IPS-20b (cell line): ENCODE data around the gene PCAT6.
A peak's percentile ranks its signal among the peaks of the same experiment; 100 is the strongest.

Experiments used
- H3K27ac ChIP-seq: one replicate; pipeline ENCODE4 v1.5.1; 2013; ENCODE audit warnings: low read length
- H3K27me3 ChIP-seq: 2 replicates; pipeline ENCODE4 v1.6.1; 2013; ENCODE audit warnings: mild to moderate bottlenecking, low read length, inconsistent platforms; ENCODE audit not compliant: insufficient read depth
- H3K36me3 ChIP-seq: 2 replicates; pipeline ENCODE4 v1.6.1; 2013; ENCODE audit warnings: low read depth, mild to moderate bottlenecking, inconsistent platforms, low read length, moderate library complexity; ENCODE audit not compliant: insufficient read depth
- H3K4me1 ChIP-seq: 2 replicates; pipeline ENCODE4 v1.6.1; 2013; ENCODE audit warnings: mild to moderate bottlenecking, control low read depth, inconsistent platforms, low read length, moderate library complexity; ENCODE audit not compliant: insufficient read depth
- H3K4me3 ChIP-seq: 2 replicates; pipeline ENCODE4 v1.5.1; 2013; ENCODE audit warnings: mild to moderate bottlenecking, low read length, inconsistent platforms
- H3K9ac ChIP-seq: 2 replicates; pipeline ENCODE4 v1.6.1; 2013; ENCODE audit warnings: low read depth, mild to moderate bottlenecking, inconsistent platforms, low read length, moderate library complexity
- H3K9me3 ChIP-seq: 2 replicates; pipeline ENCODE4 v1.6.1; 2013; ENCODE audit warnings: mild to moderate bottlenecking, low read depth, low read length, inconsistent platforms; ENCODE audit not compliant: insufficient read depth

PCAT6 gene

GRCh38 chr1:202798260-202798659 is 12.5 kb upstream of the PCAT6 start:
- Histone ChIP-seq H3K4me3 (no peak overlapping the region), H3K36me3 (peaks cover 29% of the 10 kb centered on the region; the same call in 1 of the 2 replicates), H3K27ac (no peak overlapping the region), H3K27me3 (no peaks in the 10 kb centered on the region), H3K4me1 (peaks cover 3% of the 10 kb centered on the region; the same call in 1 of the 2 replicates), H3K9ac (no peak overlapping the region), H3K9me3 (no peaks in the 10 kb centered on the region)

GRCh38 chr1:202798792-202799331 is 11.9 kb upstream of the PCAT6 start:
- H3K9me3 ChIP-seq = no peaks in the 10 kb centered on the region
- no peak overlapping the region for H3K27ac ChIP-seq
- H3K36me3 ChIP-seq = peaks cover 29% of the 10 kb centered on the region; the same call in 1 of the 2 replicates
- H3K4me1 ChIP-seq = peaks cover 3% of the 10 kb centered on the region; the same call in 1 of the 2 replicates
- H3K27me3 ChIP-seq = no peaks in the 10 kb centered on the region
- H3K9ac ChIP-seq = no peak overlapping the region
- H3K4me3 ChIP-seq = no peak overlapping the region

- Histone ChIP-seq H3K4me1 (peaks cover 17% of the 10 kb centered on the region), H3K27me3 (no peaks in the 10 kb centered on the region), H3K27ac (no peak overlapping the region), H3K36me3 (peaks cover 29% of the 10 kb centered on the region; the same call in 1 of the 2 replicates), H3K4me3 (no peak overlapping the region), H3K9me3 (no peaks in the 10 kb centered on the region), H3K9ac (no peak overlapping the region)
Observed at GRCh38 chr1:202800742-202801141, 10.0 kb upstream of the PCAT6 start.

- peaks cover 29% of the 10 kb centered on the region; the same call in 1 of the 2 replicates for H3K36me3 ChIP-seq
- no peak overlapping the region for H3K9ac ChIP-seq
- H3K27me3 ChIP-seq = no peaks in the 10 kb centered on the region
- H3K4me1 ChIP-seq = peaks cover 18% of the 10 kb centered on the region
- H3K4me3 ChIP-seq = no peak overlapping the region
- H3K27ac ChIP-seq = no peak overlapping the region
- no peaks in the 10 kb centered on the region for H3K9me3 ChIP-seq
Observed at GRCh38 chr1:202801175-202801574, 9.6 kb upstream of the PCAT6 start.

- no peaks in the 10 kb centered on the region for H3K9me3 ChIP-seq
- peaks cover 18% of the 10 kb centered on the region for H3K4me1 ChIP-seq
- H3K36me3 ChIP-seq = peaks cover 23% of the 10 kb centered on the region; the same call in 1 of the 2 replicates
- no peak overlapping the region for H3K27ac ChIP-seq
- no peak overlapping the region for H3K4me3 ChIP-seq
- no peak overlapping the region for H3K9ac ChIP-seq
- H3K27me3 ChIP-seq = no peaks in the 10 kb centered on the region
Observed at GRCh38 chr1:202802034-202802433, 8.7 kb upstream of the PCAT6 start.

- H3K9me3 ChIP-seq = no peaks in the 10 kb centered on the region
- no peak overlapping the region for H3K4me3 ChIP-seq
- peaks cover 18% of the 10 kb centered on the region for H3K4me1 ChIP-seq
- no peaks in the 10 kb centered on the region for H3K27me3 ChIP-seq
- no peak overlapping the region for H3K9ac ChIP-seq
- H3K36me3 ChIP-seq = peaks cover 22% of the 10 kb centered on the region; the same call in 1 of the 2 replicates
- H3K27ac ChIP-seq = no peak overlapping the region
Observed at GRCh38 chr1:202802998-202803932, 7.5 kb upstream of the PCAT6 start.

GRCh38 chr1:202804126-202804525 is 6.6 kb upstream of the PCAT6 start:
- peak overlapping the region; percentile 86 for H3K4me3 ChIP-seq
- peak overlapping the region; percentile 94; the same call in 1 of the 2 replicates for H3K9ac ChIP-seq
- no peaks in the 10 kb centered on the region for H3K9me3 ChIP-seq
- peaks cover 23% of the 10 kb centered on the region for H3K4me1 ChIP-seq
- peaks cover 13% of the 10 kb centered on the region; the same call in 1 of the 2 replicates for H3K36me3 ChIP-seq
- H3K27me3 ChIP-seq = peaks cover 7% of the 10 kb centered on the region
- H3K27ac ChIP-seq = no peak overlapping the region

GRCh38 chr1:202805886-202806844 is 4.6 kb upstream of the PCAT6 start:
- Histone ChIP-seq H3K9me3 (no peaks in the 10 kb centered on the region), H3K4me3 (peak overlapping the region; percentile 86), H3K27me3 (peaks cover 19% of the 10 kb centered on the region), H3K9ac (peak overlapping the region; percentile 94), H3K27ac (peak overlapping the region; percentile 15), H3K36me3 (no peaks in the 10 kb centered on the region), H3K4me1 (peaks cover 23% of the 10 kb centered on the region)

GRCh38 chr1:202806845-202807450 is 3.8 kb upstream of the PCAT6 start:
- H3K9me3 ChIP-seq = no peaks in the 10 kb centered on the region
- H3K36me3 ChIP-seq = no peaks in the 10 kb centered on the region
- H3K9ac ChIP-seq = peak overlapping the region; percentile 94
- no peak overlapping the region for H3K27ac ChIP-seq
- H3K4me3 ChIP-seq = peak overlapping the region; percentile 86
- peaks cover 23% of the 10 kb centered on the region for H3K4me1 ChIP-seq
- H3K27me3 ChIP-seq = peaks cover 26% of the 10 kb centered on the region

- no peaks in the 10 kb centered on the region for H3K36me3 ChIP-seq
- H3K4me3 ChIP-seq = peak overlapping the region; percentile 86; the same call in 1 of the 2 replicates
- peak overlapping the region; percentile 94; the same call in 1 of the 2 replicates for H3K9ac ChIP-seq
- peaks cover 31% of the 10 kb centered on the region for H3K27me3 ChIP-seq
- peak overlapping the region; percentile 49 for H3K27ac ChIP-seq
- no peaks in the 10 kb centered on the region for H3K9me3 ChIP-seq
- peaks cover 28% of the 10 kb centered on the region for H3K4me1 ChIP-seq
Observed at GRCh38 chr1:202807451-202807925, 3.3 kb upstream of the PCAT6 start.
